ENCODE data around the gene SFRP5.

DNA sequence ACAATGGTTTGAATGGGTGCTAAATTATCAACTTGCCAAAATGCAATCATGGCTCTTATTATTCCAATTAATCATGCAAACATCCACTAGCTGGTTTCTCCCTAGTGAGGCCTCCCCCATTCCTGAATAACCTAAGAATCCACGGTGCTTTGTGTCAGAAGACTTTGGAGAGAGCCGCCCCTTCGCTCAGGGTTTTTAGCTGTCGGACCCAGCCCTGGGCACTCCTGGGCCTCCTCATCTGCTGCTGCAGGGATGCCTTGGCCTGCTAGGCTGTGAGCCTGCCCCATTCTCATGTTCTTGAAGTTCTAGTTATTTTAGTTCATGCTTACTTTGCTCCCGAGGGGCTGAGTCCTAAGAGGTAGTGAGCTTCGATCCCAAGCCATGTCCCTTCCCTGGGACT lies 34.1 kb upstream of the SFRP5 start:
- TF ChIP-seq, protein P1, sequence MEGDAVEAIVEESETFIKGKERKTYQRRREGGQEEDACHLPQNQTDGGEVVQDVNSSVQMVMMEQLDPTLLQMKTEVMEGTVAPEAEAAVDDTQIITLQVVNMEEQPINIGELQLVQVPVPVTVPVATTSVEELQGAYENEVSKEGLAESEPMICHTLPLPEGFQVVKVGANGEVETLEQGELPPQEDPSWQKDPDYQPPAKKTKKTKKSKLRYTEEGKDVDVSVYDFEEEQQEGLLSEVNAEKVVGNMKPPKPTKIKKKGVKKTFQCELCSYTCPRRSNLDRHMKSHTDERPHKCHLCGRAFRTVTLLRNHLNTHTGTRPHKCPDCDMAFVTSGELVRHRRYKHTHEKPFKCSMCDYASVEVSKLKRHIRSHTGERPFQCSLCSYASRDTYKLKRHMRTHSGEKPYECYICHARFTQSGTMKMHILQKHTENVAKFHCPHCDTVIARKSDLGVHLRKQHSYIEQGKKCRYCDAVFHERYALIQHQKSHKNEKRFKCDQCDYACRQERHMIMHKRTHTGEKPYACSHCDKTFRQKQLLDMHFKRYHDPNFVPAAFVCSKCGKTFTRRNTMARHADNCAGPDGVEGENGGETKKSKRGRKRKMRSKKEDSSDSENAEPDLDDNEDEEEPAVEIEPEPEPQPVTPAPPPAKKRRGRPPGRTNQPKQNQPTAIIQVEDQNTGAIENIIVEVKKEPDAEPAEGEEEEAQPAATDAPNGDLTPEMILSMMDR (IDR thresholded peaks at IDR 0.05), result no peak
- TF ChIP-seq POLR2A (IDR thresholded peaks at IDR 0.05), result no peak

Measured in uterus (tissue), 2 donors.